ENCODE results near the gene AGAP2.
"Not testable (repeated sequence)": the region's sequence is repeated elsewhere in the genome, so short reads cannot be mapped to it uniquely, and the experiment has no call there.

AGAP2 gene

GRCh38 chr12:57692500-57692899, 46.0 kb downstream of the AGAP2 start:
- DNase-seq = no peak

- no peak for DNase-seq
Measured at GRCh38 chr12:57688931-57689330, 49.6 kb downstream of the AGAP2 start.

GRCh38 chr12:57687862-57688261, 50.7 kb downstream of the AGAP2 start:
- DNase-seq = no peak

- no peak for DNase-seq
Measured at GRCh38 chr12:57679697-57680096, 58.8 kb downstream of the AGAP2 start.

GRCh38 chr12:57677947-57678346, 60.6 kb downstream of the AGAP2 start:
- DNase-seq = not testable (repeated sequence)

- DNase-seq = no peak
Measured at GRCh38 chr12:57674691-57675090, 63.9 kb downstream of the AGAP2 start.

Measured in CD4-positive, alpha-beta T cell treated with Interleukin-15 for 1 hour (primary cell).